Colonic mucosa (tissue), 4 donors: ENCODE results near the gene NDUFS8. TPM values are rescaled to one million over a fixed set of nuclear protein-coding genes. Genes with fewer than 3 reads are reported as not detected.
A peak's percentile ranks its signal among the peaks of the same experiment; 100 is the strongest.

Source experiments
- DNase-seq: peaks from one replicate; pipeline ENCODE4 v3.0.0-alpha.2; 2020
- H3K27ac ChIP-seq: fragments of 200-600 bp; one replicate; pipeline ENCODE4 v1.8.0; 2021
- H3K27me3 ChIP-seq: fragments of 200-600 bp; one replicate; pipeline ENCODE4 v1.8.0; 2021
- H3K36me3 ChIP-seq: fragments of 200-600 bp; one replicate; pipeline ENCODE4 v1.8.0; 2021
- H3K4me1 ChIP-seq: fragments of 200-600 bp; one replicate; pipeline ENCODE4 v1.8.0; 2021; ENCODE audit warnings: mild to moderate bottlenecking
- H3K4me3 ChIP-seq: fragments of 200-600 bp; one replicate; pipeline ENCODE4 v1.8.0; 2021
- H3K9ac ChIP-seq, 2 donors: one replicate each; pipeline ENCODE4 v1.7.0; 2013; ENCODE audit warnings: control low read depth in 2 of 2, low read depth in 2 of 2, low read length in 2 of 2
- H3K9me3 ChIP-seq: fragments of 200-600 bp; one replicate; pipeline ENCODE4 v1.8.0; 2021
- CTCF ChIP-seq: fragments of 200-600 bp; IDR thresholded peaks from one replicate; pipeline ENCODE4 v1.8.0; 2022; ENCODE audit warnings: antibody characterized with exemption, mild to moderate bottlenecking
- intact Hi-C: fragments of 100-400 bp; cut with DNase I; formaldehyde crosslinking; loops from one replicate; pipeline ENCODE4 v1.14.1; 2022
- total RNA-seq, 2 donors: library from RNA; stranded (reverse); fragmentation: NEBNext Ultra II Directional in 1 of 2; extraction: Animal tissue kit (Norgen Biotek cat#: 25700) in 1 of 2; gene quantifications; one replicate each; pipeline ENCODE4 v1.2.1, GENCODE V29; 2021
- donor health status: healthy.
- donor health status: DM: no; HTN: no; CAD: no.
- donor health status: DM: no; HTN: no; CAD: no.

The NDUFS8 gene
- total RNA-seq, 2 donors from 2014 or later, result 149 to 247 TPM

DNA sequence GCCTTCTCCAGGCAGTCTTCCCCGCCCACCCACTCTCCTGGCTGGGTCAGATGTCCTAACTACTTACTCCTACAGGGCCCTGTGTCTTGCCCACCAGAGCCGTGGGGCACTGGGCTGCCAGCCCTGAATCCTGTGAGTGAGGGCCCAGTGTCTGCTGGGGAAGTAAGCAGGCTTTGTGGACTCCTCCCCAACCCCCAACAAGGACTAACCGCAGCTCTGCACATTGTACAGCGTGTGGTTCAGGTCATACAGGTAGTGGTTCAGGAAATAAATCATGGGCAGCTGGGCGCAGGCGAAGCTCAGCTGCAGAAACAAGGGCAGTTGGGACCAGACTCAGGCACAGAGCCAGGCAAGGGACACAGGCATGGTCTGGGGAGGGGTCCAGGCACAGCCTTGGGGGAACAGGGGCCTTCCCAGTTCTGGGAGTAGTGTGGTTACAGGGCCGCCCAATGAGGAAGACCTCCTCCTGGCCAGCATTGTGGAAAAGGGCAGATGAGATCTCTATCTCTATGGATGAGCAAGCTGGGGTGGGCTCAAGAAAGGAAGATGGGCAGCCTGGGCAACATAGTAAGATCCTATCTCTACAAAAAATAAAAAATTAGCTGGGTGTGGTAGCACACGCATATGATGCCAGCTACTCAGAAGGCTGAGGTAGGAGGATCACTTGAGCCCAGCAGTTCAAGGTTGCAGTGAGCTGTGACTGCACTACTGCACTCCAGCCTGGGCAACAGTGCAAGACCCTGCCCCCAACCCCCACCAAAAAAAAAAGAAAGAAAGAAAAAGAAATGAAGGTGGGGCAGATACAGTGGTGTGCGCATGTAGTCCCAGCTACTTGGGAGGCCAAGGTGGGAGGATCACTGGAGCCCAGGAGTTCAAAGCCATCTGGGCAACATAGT lies 32.1 kb upstream of the NDUFS8 start:
- no peaks in the 10 kb centered on the region for H3K9me3 ChIP-seq
- TF ChIP-seq CTCF, result no peak
- H3K4me3 ChIP-seq, result no peak overlapping the region
- DNase-seq, result no peak
- H3K27me3 ChIP-seq, result no peaks in the 10 kb centered on the region
- no peaks in the 10 kb centered on the region for H3K36me3 ChIP-seq
- intact Hi-C loops, result no loop called here
- H3K4me1 ChIP-seq, result peaks cover 10% of the 10 kb centered on the region
- H3K9ac ChIP-seq, result no peak overlapping the region
- peak overlapping the region; percentile 77 for H3K27ac ChIP-seq

DNA sequence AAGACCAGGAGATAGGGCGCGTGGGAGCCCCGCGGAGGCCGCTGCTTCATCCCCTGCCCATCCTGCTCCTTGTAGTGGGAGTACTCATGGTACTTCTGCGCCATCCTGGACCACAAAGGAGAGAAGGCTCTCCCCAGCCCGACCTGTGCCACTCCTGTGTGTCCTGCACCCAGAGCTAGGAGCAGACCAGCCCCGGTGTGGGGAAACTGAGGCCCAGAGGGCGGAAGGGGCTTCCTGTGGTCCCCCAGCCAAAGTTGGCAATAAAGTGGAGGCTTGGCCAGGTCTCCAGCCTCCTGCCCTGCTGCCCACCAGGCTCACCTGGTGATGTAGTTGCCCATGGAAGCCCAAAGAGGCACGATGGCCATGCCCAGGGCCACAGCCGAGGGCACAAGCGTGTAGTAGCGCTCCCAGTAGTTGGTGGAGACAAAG lies 31.3 kb upstream of the NDUFS8 start:
- TF ChIP-seq CTCF, result no peak
- no peak for DNase-seq
- Histone ChIP-seq H3K36me3 (no peaks in the 10 kb centered on the region), H3K9me3 (no peaks in the 10 kb centered on the region), H3K27ac (no peak overlapping the region), H3K9ac (no peak overlapping the region), H3K27me3 (no peaks in the 10 kb centered on the region), H3K4me3 (no peak overlapping the region), H3K4me1 (peaks cover 10% of the 10 kb centered on the region)
- intact Hi-C loops, result no loop called here

- TF ChIP-seq CTCF, result no peak
- Histone ChIP-seq H3K27me3 (no peaks in the 10 kb centered on the region), H3K4me3 (no peak overlapping the region), H3K9me3 (no peaks in the 10 kb centered on the region), H3K4me1 (peaks cover 10% of the 10 kb centered on the region), H3K36me3 (no peaks in the 10 kb centered on the region), H3K27ac (no peak overlapping the region), H3K9ac (peak overlapping the region in 1 of 2 donors; percentile 6)
- intact Hi-C loops, result no loop called here
- no peak for DNase-seq
Observed at GRCh38 chr11:67999704-68000103, 30.8 kb upstream of the NDUFS8 start.

- Histone ChIP-seq H3K9ac (peak overlapping the region; percentile 33 to 34), H3K27ac (no peak overlapping the region), H3K9me3 (no peaks in the 10 kb centered on the region), H3K4me1 (peaks cover 1% of the 10 kb centered on the region), H3K36me3 (no peaks in the 10 kb centered on the region), H3K27me3 (no peaks in the 10 kb centered on the region), H3K4me3 (peak overlapping the region; percentile 76)
- TF ChIP-seq CTCF, result no peak
- intact Hi-C loops, result no loop called here
- no peak for DNase-seq
Observed at GRCh38 chr11:68002575-68002937, 27.9 kb upstream of the NDUFS8 start.

- H3K27me3 ChIP-seq, result no peaks in the 10 kb centered on the region
- H3K4me3 ChIP-seq, result peak overlapping the region; percentile 76
- intact Hi-C loops, result no loop called here
- TF ChIP-seq CTCF, result no peak
- H3K4me1 ChIP-seq, result peaks cover 3% of the 10 kb centered on the region
- peak overlapping the region; percentile 75 for H3K27ac ChIP-seq
- no peaks in the 10 kb centered on the region for H3K9me3 ChIP-seq
- DNase-seq, result peak; percentile 59
- H3K9ac ChIP-seq, result peak overlapping the region; percentile 2 to 77
- no peaks in the 10 kb centered on the region for H3K36me3 ChIP-seq
Observed at GRCh38 chr11:68002938-68003845, 27.3 kb upstream of the NDUFS8 start.
